GM12878 (cell line): ENCODE data around the gene FNDC3B. TPM values are rescaled to one million over a fixed set of nuclear protein-coding genes. Genes with fewer than 3 reads are reported as not detected.

ENCODE experiments used
- ATAC-seq: fragments of 200-7000 bp; cut with Tn5 transposase; 3 replicates; pipeline ENCODE4 v1.9.1; 2020; ENCODE audit warnings: mild to moderate bottlenecking, moderate library complexity
- BruUV-seq: library from RNA; stranded (reverse); fragments of 400-500 nt; replicated peaks from 2 replicates; lab custom pipeline; 2021; lab: Mats Ljungman, UMichigan
- CTCF ChIA-PET: fragments of 300-600 bp; sonication (Branson Sonifier 250); formaldehyde crosslinking; extraction: SDS; loops from one replicate; lab custom pipeline; 2021; ENCODE audit warnings: inconsistent platforms; lab: Yijun Ruan, JAX
- POLR2A ChIA-PET: fragments of 350-600 bp; formaldehyde crosslinking; extraction: SDS; loops from one replicate; lab custom pipeline; 2021; ENCODE audit warnings: inconsistent platforms; lab: Charles Lee
- RAD21 ChIA-PET: fragments of 300-600 bp; sonication (Branson Sonifier 250); formaldehyde crosslinking; loops from one replicate; lab custom pipeline; 2023; ENCODE audit warnings: antibody characterized with exemption; ENCODE audit not compliant: unreplicated experiment; lab: Charles Lee
- SMC1A ChIA-PET: fragments of 300-600 bp; sonication (Branson Sonifier 250); formaldehyde crosslinking; loops from one replicate; lab custom pipeline; 2023; ENCODE audit not compliant: unreplicated experiment, uncharacterized antibody; lab: Charles Lee
- DNase-seq: peaks from one replicate; pipeline ENCODE4 v3.0.0-alpha.2; 2011; ENCODE audit warnings: low read depth, low spot score
- FAIRE-seq: peaks from 3 replicates; lab custom pipeline; 2011; peaks lifted over from hg19 to GRCh38; lab: Jason Lieb, UNC
- H2AFZ ChIP-seq: 2 replicates; pipeline ENCODE4 v1.6.0; 2011; ENCODE audit warnings: low read depth, low read length, control low read depth; ENCODE audit not compliant: control insufficient read depth
- H3K27ac ChIP-seq: 2 replicates; pipeline ENCODE4 v1.5.1; 2011; ENCODE audit warnings: control low read depth; ENCODE audit not compliant: control insufficient read depth, insufficient read depth
- H3K27me3 ChIP-seq, 2 experiments: replicated peaks in 1 of 2; 2 replicates each; pipeline versions ENCODE4 v1.6.0 to v1.6.1; 2011; ENCODE audit warnings: low read length in 1 of 2; ENCODE audit not compliant: control insufficient read depth in 2 of 2, insufficient read depth in 2 of 2
- H3K36me3 ChIP-seq, 2 experiments: 2 replicates each; pipeline ENCODE4 v1.5.1; 2011; ENCODE audit warnings: low read length in 1 of 2; ENCODE audit not compliant: control insufficient read depth in 2 of 2, insufficient read depth in 2 of 2
- H3K4me1 ChIP-seq: 2 replicates; pipeline ENCODE4 v1.6.1; 2011; ENCODE audit warnings: mild to moderate bottlenecking, low read length, moderate library complexity, mixed read lengths; ENCODE audit not compliant: control insufficient read depth, insufficient read depth
- H3K4me2 ChIP-seq: 2 replicates; pipeline ENCODE4 v1.6.0; 2011; ENCODE audit warnings: control low read depth; ENCODE audit not compliant: control insufficient read depth, insufficient read depth
- H3K4me3 ChIP-seq: fragments of 200-600 bp; sonication (generic); 2 replicates; pipeline ENCODE4 v1.5.1; 2016
- H3K79me2 ChIP-seq: 2 replicates; pipeline ENCODE4 v1.6.0; 2011; ENCODE audit warnings: low read length; ENCODE audit not compliant: control insufficient read depth, insufficient read depth
- H3K9ac ChIP-seq: 2 replicates; pipeline ENCODE4 v1.8.0; 2011; ENCODE audit warnings: low read length, control low read depth, mixed read lengths; ENCODE audit not compliant: control insufficient read depth, insufficient read depth
- H3K9me3 ChIP-seq: replicated peaks from 3 replicates; pipeline ENCODE4 v1.5.1; 2011; ENCODE audit warnings: mild to moderate bottlenecking, low read length; ENCODE audit not compliant: control insufficient read depth, insufficient read depth
- H4K20me1 ChIP-seq: 2 replicates; pipeline ENCODE4 v1.6.0; 2011; ENCODE audit not compliant: control insufficient read depth, insufficient read depth
- EGR1 ChIP-seq, 2 experiments: IDR thresholded peaks; 1 replicate in 1 of 2; 2 replicates in 1 of 2; pipeline ENCODE4 v1.6.1; 2011 to 2012; ENCODE audit warnings: low read depth in 2 of 2, low read length in 2 of 2, borderline replicate concordance in 1 of 2, mild to moderate bottlenecking in 1 of 2, moderate library complexity in 1 of 2
- IKZF2 ChIP-seq, 2 experiments: fragments of 450-650 bp; IDR thresholded peaks; 2 replicates each; pipeline ENCODE4 v1.6.1; 2017; ENCODE audit warnings: mild to moderate bottlenecking in 2 of 2, moderate library complexity in 2 of 2
- NRF1 ChIP-seq: conservative IDR thresholded peaks from 2 replicates; pipeline ENCODE4 v1.6.1; 2011; ENCODE audit warnings: mild to moderate bottlenecking, low read depth, low read length, improper control_type of control experiment
- RAD51 ChIP-seq: fragments of 450-650 bp; IDR thresholded peaks from 2 replicates; pipeline ENCODE4 v1.6.1; 2016; ENCODE audit warnings: moderate library complexity, mild to moderate bottlenecking, inconsistent platforms
- STAT3 ChIP-seq: IDR thresholded peaks from 2 replicates; pipeline ENCODE4 v1.6.1; 2011; ENCODE audit warnings: low read depth, low read length, improper control_type of control experiment
- WGBS: methylation state at CpG from one replicate; pipeline ENCODE4 v1.1.6; 2016; ENCODE audit warnings: low lambda C conversion rate; ENCODE audit not compliant: insufficient replicate concordance, insufficient coverage; ENCODE audit errors: missing lambda C conversion rate; 5-methylcytosine and 5-hydroxymethylcytosine counted together
- in situ Hi-C: fragments of 300-500 bp; cut with MboI; formaldehyde crosslinking; loops from 9 replicates; pipeline ENCODE4 v1.14.3; 2018; ENCODE audit warnings: mixed read lengths
- intact Hi-C: fragments of 100-400 bp; cut with micrococcal nuclease; formaldehyde crosslinking; loops from one replicate; pipeline ENCODE4 v1.14.2; 2022; ENCODE audit not compliant: unreplicated experiment
- polyA plus RNA-seq, 11 experiments: library from polyadenylated mRNA; depleted of rRNA in 4 of 11; unstranded in 6 of 11; stranded (reverse) in 5 of 11; fragments of >200 nt; fragmentation: Nextera tagmentation in 4 of 11; fragmentation: Illumina TruSeq in 1 of 11; extraction: Ambion mirVana in 4 of 11; extraction: Trizol in 1 of 11; gene quantifications; 1 replicate in 1 of 11; 2 replicates in 10 of 11; pipeline versions ENCODE4 v1.2.1 to v1.2.3, GENCODE V29; 2011 to 2016; ENCODE audit warnings: inconsistent platforms in 2 of 11, missing spikeins in 2 of 11, low read depth in 1 of 11
- total RNA-seq, 4 experiments: library from RNA; depleted of rRNA in 3 of 4; stranded (reverse); fragments of >200 nt in 3 of 4; fragmentation: Illumina TruSeq in 1 of 4; extraction: Trizol in 1 of 4; gene quantifications; 2 replicates each; pipeline versions ENCODE4 v1.2.1 to v1.2.3, GENCODE V29; 2013 to 2021
- TF ChIP-seq, protein P1 (sequence below): IDR thresholded peaks from 2 replicates; pipeline ENCODE4 v1.6.1; 2011; ENCODE audit warnings: borderline replicate concordance, low read depth, mild to moderate bottlenecking, moderate library complexity, low read length; ENCODE audit not compliant: insufficient read depth, poor library complexity, severe bottlenecking
- TF ChIP-seq, protein P2 (sequence below): fragments of 150-350 bp; IDR thresholded peaks from 2 replicates; pipeline ENCODE4 v1.6.1; 2014; ENCODE audit warnings: mild to moderate bottlenecking, low read depth, low read length

Gene FNDC3B
- total and polyA plus RNA-seq, 10 of the 15 experiments (the other 5 are each of a cell fraction or from before 2014, with no cell fraction given): 7.9 to 35.0 (median 18.5) TPM

DNA sequence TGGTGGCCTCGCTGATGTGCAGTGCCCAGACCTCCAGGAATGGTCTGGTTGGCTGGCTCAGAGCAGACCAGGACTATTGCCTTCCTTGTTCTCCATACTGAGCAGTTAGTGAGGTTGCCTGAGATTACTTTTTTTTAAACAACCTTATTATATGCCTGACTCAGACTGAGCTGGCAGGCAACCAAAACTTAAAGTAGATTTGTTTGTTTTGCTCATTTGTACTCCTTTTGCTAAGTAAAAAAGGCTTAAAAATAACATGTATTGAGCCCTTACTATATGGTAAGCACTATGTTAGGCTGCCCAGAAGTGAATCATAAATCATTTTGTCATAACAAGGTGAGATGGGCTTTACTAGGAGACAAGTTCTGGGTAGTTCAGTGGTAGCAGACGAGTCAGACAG, 316.5 kb downstream of the FNDC3B start:
- no peak overlapping the region for H3K4me2 ChIP-seq
- in situ Hi-C loops (no loop called here), intact Hi-C loops (no loop called here)
- H3K27ac ChIP-seq: no peak overlapping the region
- ATAC-seq (no peak), FAIRE-seq (no peak), DNase-seq (no peak)
- H3K9me3 ChIP-seq: no peaks in the 10 kb centered on the region
- H2AFZ ChIP-seq: no peak overlapping the region
- ChIA-PET RAD21 (no interaction called here), CTCF (interaction anchor here (0.9 to 1.3 kb wide), 3 partner anchors 14 to 312 kb away, joined by 3 to 4 read pairs (median 3); no protein-coding TSS in a partner anchor), SMC1A (no interaction called here), POLR2A (no interaction called here)
- 64% methylated on average over 2 of the region's 2 CpGs for WGBS
- TF ChIP-seq IKZF2 (IDR thresholded peaks at IDR 0.05) (no peak), RAD51 (no peak), EGR1 (IDR thresholded peaks at IDR 0.05; ENCODE audit: borderline replicate concordance in 1 of 2, low read depth in 2 of 2, low read length in 2 of 2) (no peak), STAT3 (no peak), NRF1 (no peak)
- TF ChIP-seq, protein P1, sequence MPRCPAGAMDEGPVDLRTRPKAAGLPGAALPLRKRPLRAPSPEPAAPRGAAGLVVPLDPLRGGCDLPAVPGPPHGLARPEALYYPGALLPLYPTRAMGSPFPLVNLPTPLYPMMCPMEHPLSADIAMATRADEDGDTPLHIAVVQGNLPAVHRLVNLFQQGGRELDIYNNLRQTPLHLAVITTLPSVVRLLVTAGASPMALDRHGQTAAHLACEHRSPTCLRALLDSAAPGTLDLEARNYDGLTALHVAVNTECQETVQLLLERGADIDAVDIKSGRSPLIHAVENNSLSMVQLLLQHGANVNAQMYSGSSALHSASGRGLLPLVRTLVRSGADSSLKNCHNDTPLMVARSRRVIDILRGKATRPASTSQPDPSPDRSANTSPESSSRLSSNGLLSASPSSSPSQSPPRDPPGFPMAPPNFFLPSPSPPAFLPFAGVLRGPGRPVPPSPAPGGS: no peak
- TF ChIP-seq, protein P2, sequence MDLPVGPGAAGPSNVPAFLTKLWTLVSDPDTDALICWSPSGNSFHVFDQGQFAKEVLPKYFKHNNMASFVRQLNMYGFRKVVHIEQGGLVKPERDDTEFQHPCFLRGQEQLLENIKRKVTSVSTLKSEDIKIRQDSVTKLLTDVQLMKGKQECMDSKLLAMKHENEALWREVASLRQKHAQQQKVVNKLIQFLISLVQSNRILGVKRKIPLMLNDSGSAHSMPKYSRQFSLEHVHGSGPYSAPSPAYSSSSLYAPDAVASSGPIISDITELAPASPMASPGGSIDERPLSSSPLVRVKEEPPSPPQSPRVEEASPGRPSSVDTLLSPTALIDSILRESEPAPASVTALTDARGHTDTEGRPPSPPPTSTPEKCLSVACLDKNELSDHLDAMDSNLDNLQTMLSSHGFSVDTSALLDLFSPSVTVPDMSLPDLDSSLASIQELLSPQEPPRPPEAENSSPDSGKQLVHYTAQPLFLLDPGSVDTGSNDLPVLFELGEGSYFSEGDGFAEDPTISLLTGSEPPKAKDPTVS: no peak
- no peaks in the 10 kb centered on the region for H3K4me1 ChIP-seq
- no TSS peak for BruUV-seq
- no peak overlapping the region for H3K9ac ChIP-seq
- H3K36me3 ChIP-seq: peaks cover 1 to 22% of the 10 kb centered on the region in 2 experiments
- H3K27me3 ChIP-seq: no peaks in the 10 kb centered on the region
- H4K20me1 ChIP-seq: no peaks in the 10 kb centered on the region
- no peak overlapping the region for H3K4me3 ChIP-seq
- no peaks in the 10 kb centered on the region for H3K79me2 ChIP-seq
